HepG2 (cell line): ENCODE results near the gene WDR27. TPM values are rescaled to one million over a fixed set of nuclear protein-coding genes. Genes with fewer than 3 reads are reported as not detected.

Experiments used
- AKAP8 ChIP-seq: sonication (generic); formaldehyde crosslinking; IDR thresholded peaks from 2 replicates; pipeline ENCODE4 v1.5.1; 2020; ENCODE audit warnings: mild to moderate bottlenecking, missing genetic modification reagents
- ATF7 ChIP-seq, 2 experiments: fragments of 450-650 bp in 1 of 2; sonication (generic) in 1 of 2; formaldehyde crosslinking in 1 of 2; IDR thresholded peaks; 2 replicates each; pipeline versions ENCODE4 v1.4.0 to v1.6.1; 2016 to 2020; ENCODE audit warnings: antibody characterized with exemption in 1 of 2, mild to moderate bottlenecking in 1 of 2, missing genetic modification reagents in 1 of 2
- FLYWCH1 ChIP-seq: sonication (generic); formaldehyde crosslinking; IDR thresholded peaks from 2 replicates; pipeline ENCODE4 v1.8.1; 2023; ENCODE audit warnings: mild to moderate bottlenecking, missing genetic modification reagents
- KAT7 ChIP-seq: IDR thresholded peaks from 2 replicates; pipeline ENCODE4 v1.6.1; 2018; ENCODE audit warnings: borderline replicate concordance, missing compliant biosample characterization
- KIAA2018 ChIP-seq: sonication (generic); formaldehyde crosslinking; IDR thresholded peaks from 2 replicates; pipeline ENCODE4 v1.5.0; 2020; ENCODE audit warnings: mild to moderate bottlenecking, missing genetic modification reagents, borderline replicate concordance
- KLF16 ChIP-seq, 2 experiments: sonication (generic) in 1 of 2; formaldehyde crosslinking in 1 of 2; IDR thresholded peaks; 2 replicates each; pipeline versions ENCODE4 v1.6.1 to v1.8.0; 2016 to 2023; ENCODE audit warnings: missing genetic modification reagents in 2 of 2, missing compliant biosample characterization in 1 of 2
- POLR2A ChIP-seq, 2 experiments: IDR thresholded peaks; 2 replicates each; pipeline ENCODE4 v1.6.1; 2011; ENCODE audit warnings: low read depth in 2 of 2, low read length in 2 of 2, mild to moderate bottlenecking in 1 of 2, moderate library complexity in 1 of 2; ENCODE audit not compliant: insufficient read depth in 1 of 2
- RCOR2 ChIP-seq: IDR thresholded peaks from 2 replicates; pipeline ENCODE4 v1.6.1; 2016; ENCODE audit warnings: missing biosample characterization, missing genetic modification reagents
- SMYD3 ChIP-seq: sonication (generic); formaldehyde crosslinking; IDR thresholded peaks from 2 replicates; pipeline ENCODE4 v1.8.1; 2023; ENCODE audit warnings: mild to moderate bottlenecking, missing genetic modification reagents
- SNAPC4 ChIP-seq: sonication (generic); formaldehyde crosslinking; IDR thresholded peaks from 2 replicates; pipeline ENCODE4 v1.4.0; 2020; ENCODE audit warnings: mild to moderate bottlenecking, missing genetic modification reagents
- YEATS4 ChIP-seq: sonication (generic); formaldehyde crosslinking; IDR thresholded peaks from 2 replicates; pipeline ENCODE4 v1.4.0; 2020; ENCODE audit warnings: missing genetic modification reagents, borderline replicate concordance
- ZNF274 ChIP-seq: sonication (generic); formaldehyde crosslinking; IDR thresholded peaks from 2 replicates; pipeline ENCODE4 v1.5.1; 2020; ENCODE audit warnings: mild to moderate bottlenecking, missing genetic modification reagents
- ZNF34 ChIP-seq: sonication (generic); formaldehyde crosslinking; IDR thresholded peaks from 2 replicates; pipeline ENCODE4 v1.4.0; 2020; ENCODE audit warnings: mild to moderate bottlenecking, missing genetic modification reagents, borderline replicate concordance
- ZNF501 ChIP-seq: sonication (generic); formaldehyde crosslinking; IDR thresholded peaks from 2 replicates; pipeline ENCODE4 v1.5.1; 2020; ENCODE audit warnings: mild to moderate bottlenecking, moderate library complexity, missing genetic modification reagents
- ZNF614 ChIP-seq: IDR thresholded peaks from 2 replicates; pipeline ENCODE4 v1.6.1; 2018; ENCODE audit warnings: missing biosample characterization, missing genetic modification reagents, inconsistent platforms, borderline replicate concordance
- ZNF616 ChIP-seq: sonication (generic); formaldehyde crosslinking; IDR thresholded peaks from 2 replicates; pipeline ENCODE4 v1.5.0; 2020; ENCODE audit warnings: low read depth, mild to moderate bottlenecking, missing genetic modification reagents
- ZNF782 ChIP-seq: sonication (generic); formaldehyde crosslinking; IDR thresholded peaks from 2 replicates; pipeline ENCODE4 v1.4.0; 2020; ENCODE audit warnings: missing genetic modification reagents, mild to moderate bottlenecking, borderline replicate concordance
- polyA plus RNA-seq, 8 experiments: library from polyadenylated mRNA; depleted of rRNA in 3 of 8; stranded (reverse) in 7 of 8; unstranded in 1 of 8; fragments of >200 nt; fragmentation: Illumina TruSeq in 4 of 8; extraction: Trizol in 4 of 8; gene quantifications; 2 replicates each; pipeline versions ENCODE4 v1.2.1 to v1.2.3, GENCODE V29; 2011 to 2016; ENCODE audit warnings: low read depth in 4 of 8, missing spikeins in 1 of 8, mixed read lengths in 1 of 8; ENCODE audit not compliant: insufficient read depth in 1 of 8
- total RNA-seq, 5 experiments: library from RNA; depleted of rRNA; stranded (reverse); fragments of >200 nt; fragmentation: Illumina TruSeq; extraction: Trizol; gene quantifications; 2 replicates each; pipeline ENCODE4 v1.2.3, GENCODE V29; 2016; ENCODE audit warnings: low read depth in 1 of 5

The WDR27 gene
- total and polyA plus RNA-seq, 2 of the 13 experiments (the other 11 are each of a cell fraction or from before 2014, with no cell fraction given) = 34.1 to 80.3 TPM

- no peak for TF ChIP-seq KIAA2018 (CRISPR knock-in tag)
- no peak for TF ChIP-seq ZNF34 (CRISPR knock-in tag)
- peak in 1 of 2 experiments; percentile 76; a peak in 1 of 4 replicates for TF ChIP-seq KLF16 (CRISPR knock-in tag; IDR thresholded peaks at IDR 0.05)
- TF ChIP-seq POLR2A (IDR thresholded peaks at IDR 0.05; ENCODE audit: insufficient read depth in 1 of 2, low read depth in 2 of 2, low read length in 2 of 2) = no peak
- peak; percentile 96; the same call in 1 of the 2 replicates for TF ChIP-seq KAT7 (CRISPR knock-in tag)
- TF ChIP-seq AKAP8 (CRISPR knock-in tag) = no peak
- TF ChIP-seq ZNF274 (CRISPR knock-in tag) = no peak; the same call in 1 of the 2 replicates
- 0 out of 2 replicates have a peak, but pooled peaks have one; percentile 30 for TF ChIP-seq ZNF501
- no peak for TF ChIP-seq SMYD3 (CRISPR knock-in tag)
- no peak for TF ChIP-seq ATF7 (IDR thresholded peaks at IDR 0.05)
- no peak for TF ChIP-seq ATF7 (CRISPR knock-in tag; IDR thresholded peaks at IDR 0.05)
- peak; percentile 84 for TF ChIP-seq SNAPC4
- TF ChIP-seq YEATS4 = no peak
- no peak; the same call in 1 of the 2 replicates for TF ChIP-seq ZNF782 (CRISPR knock-in tag)
- TF ChIP-seq RCOR2 (CRISPR knock-in tag) = no peak
- TF ChIP-seq FLYWCH1 = 0 out of 2 replicates have a peak, but pooled peaks have one; percentile 28
- TF ChIP-seq ZNF614 (CRISPR knock-in tag) = no peak
- no peak for TF ChIP-seq ZNF616 (CRISPR knock-in tag)
These were observed 397 bp downstream of the WDR27 start (continued) for GRCh38 chr6:169701311-169701953.
